IPS-NIHi11 (cell line): Measurements from ENCODE around the gene CKLF.
"Not testable (repeated sequence)": the region's sequence is repeated elsewhere in the genome, so short reads cannot be mapped to it uniquely, and the experiment has no call there.

Experiments
- DNase-seq: peaks from one replicate; pipeline ENCODE4 v3.0.0; 2012; ENCODE audit warnings: mixed read lengths, low spot score

CKLF gene

GRCh38 chr16:66542396-66542795 lies 10.0 kb upstream of the CKLF start:
- no peak for DNase-seq

- no peak for DNase-seq
These were observed 8.8 kb upstream of the CKLF start for GRCh38 chr16:66543541-66543940.

GRCh38 chr16:66544016-66544757 lies 8.2 kb upstream of the CKLF start:
- no peak for DNase-seq

GRCh38 chr16:66547101-66547989 lies 5.0 kb upstream of the CKLF start:
- DNase-seq = no peak

- no peak for DNase-seq
These were observed 4.3 kb upstream of the CKLF start for GRCh38 chr16:66548068-66548467.

- no peak for DNase-seq
These were observed 3.5 kb upstream of the CKLF start for GRCh38 chr16:66548868-66549267.

- DNase-seq = peak; percentile 89
These were observed 2.9 kb upstream of the CKLF start, which contains the start of gene TK2 for GRCh38 chr16:66549284-66550131. TSS of gene TK2 (minus strand) at chr16:66550122. CDS start at chr16:66550061, 61 bp downstream.

GRCh38 chr16:66551348-66551759 lies 1.0 kb upstream of the CKLF start:
- DNase-seq = peak; percentile 56

- no peak for DNase-seq
These were observed 539 bp upstream of the CKLF start for GRCh38 chr16:66551788-66552285.

- DNase-seq = no peak
These were observed 847 bp downstream of the CKLF start for GRCh38 chr16:66553223-66553622.

GRCh38 chr16:66554021-66554420 lies 1.6 kb downstream of the CKLF start:
- no peak for DNase-seq

- no peak for DNase-seq
These were observed 2.1 kb downstream of the CKLF start for GRCh38 chr16:66554495-66554894.

GRCh38 chr16:66560107-66560506 lies 7.7 kb downstream of the CKLF start:
- DNase-seq = no peak

GRCh38 chr16:66561381-66562080 lies 9.2 kb downstream of the CKLF start:
- no peak for DNase-seq

- no peak for DNase-seq
These were observed 10.0 kb downstream of the CKLF start for GRCh38 chr16:66562409-66562808.

- no peak for DNase-seq
These were observed 10.6 kb downstream of the CKLF start for GRCh38 chr16:66562986-66563385.

GRCh38 chr16:66563574-66564334 lies 11.4 kb downstream of the CKLF start:
- no peak for DNase-seq

- no peak for DNase-seq
These were observed 13.9 kb downstream of the CKLF start, which contains the start of gene CMTM1 for GRCh38 chr16:66566051-66566901. TSS of gene CMTM1 (plus strand) at chr16:66566439. CDS start at chr16:66566514, 75 bp downstream.

GRCh38 chr16:66567270-66567669 lies 14.9 kb downstream of the CKLF start:
- not testable (repeated sequence) for DNase-seq
